GOT3 (cell line): ENCODE measurements around the gene ARSK.
"Not testable (repeated sequence)": the region's sequence is repeated elsewhere in the genome, so short reads cannot be mapped to it uniquely, and the experiment has no call there.

Experiments
- DNase-seq: peaks from one replicate; lab custom pipeline; 2025; ENCODE audit warnings: mixed read lengths; lab: John Stamatoyannopoulos, UW

Gene ARSK

GRCh38 chr5:95620870-95621838, 66.3 kb downstream of the ARSK start:
- no peak for DNase-seq

DNA sequence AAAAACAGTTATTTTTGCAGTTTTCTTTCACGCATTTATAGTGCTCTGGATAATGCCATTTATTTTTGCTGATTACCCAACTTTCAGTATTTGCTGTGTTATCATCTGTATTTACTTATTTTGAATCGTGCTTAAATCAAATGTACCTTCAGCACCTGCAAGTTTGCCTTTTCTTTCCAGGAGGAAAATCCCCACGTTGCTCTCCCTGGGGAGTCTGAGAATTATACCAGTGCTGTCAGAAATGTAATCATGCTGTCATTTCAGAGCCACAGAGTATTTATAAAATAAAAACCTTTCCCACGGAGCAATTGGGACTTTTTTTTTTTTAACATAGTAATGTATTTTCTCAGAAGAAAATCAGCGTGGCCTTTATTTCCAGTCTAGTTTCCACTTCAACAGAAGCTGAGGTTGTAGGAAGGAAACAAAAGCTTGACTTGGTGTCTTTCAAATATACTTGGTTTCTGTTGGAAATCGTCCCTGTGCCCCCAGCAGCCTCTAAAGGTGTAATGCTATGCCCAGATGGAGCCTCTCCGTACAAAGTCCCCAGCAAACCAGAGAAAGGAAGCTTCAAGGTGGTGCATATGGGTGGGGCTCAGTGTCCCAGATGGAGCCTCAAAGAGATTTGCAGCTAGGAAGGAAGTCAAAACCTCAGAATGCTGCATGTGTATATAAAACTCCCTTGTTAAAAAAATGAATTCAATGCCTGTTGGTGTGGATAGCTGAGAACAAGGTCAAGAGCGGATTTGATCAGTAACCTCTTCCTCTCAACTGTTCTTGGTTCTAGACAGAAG, 67.1 kb downstream of the ARSK start:
- no peak for DNase-seq

DNA sequence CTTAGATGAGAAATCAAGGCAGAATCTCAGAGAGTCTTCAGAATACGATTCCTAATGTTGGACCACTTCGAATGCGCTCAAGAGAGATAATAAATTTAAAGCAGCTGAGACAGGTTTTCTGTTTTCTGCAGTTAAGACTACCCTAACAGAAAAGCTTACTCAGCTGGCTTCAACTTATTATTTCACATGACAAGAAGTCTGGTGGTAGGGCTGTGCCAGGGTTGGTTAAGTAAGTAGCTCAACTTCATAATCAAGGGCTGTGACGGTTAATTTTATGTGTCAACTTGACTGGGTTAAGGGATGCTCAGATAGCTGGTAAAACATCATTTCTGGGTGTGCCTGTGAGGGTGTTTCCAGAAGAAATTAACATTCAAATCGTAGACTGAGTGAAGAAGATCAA, 68.8 kb downstream of the ARSK start:
- no peak for DNase-seq

DNA sequence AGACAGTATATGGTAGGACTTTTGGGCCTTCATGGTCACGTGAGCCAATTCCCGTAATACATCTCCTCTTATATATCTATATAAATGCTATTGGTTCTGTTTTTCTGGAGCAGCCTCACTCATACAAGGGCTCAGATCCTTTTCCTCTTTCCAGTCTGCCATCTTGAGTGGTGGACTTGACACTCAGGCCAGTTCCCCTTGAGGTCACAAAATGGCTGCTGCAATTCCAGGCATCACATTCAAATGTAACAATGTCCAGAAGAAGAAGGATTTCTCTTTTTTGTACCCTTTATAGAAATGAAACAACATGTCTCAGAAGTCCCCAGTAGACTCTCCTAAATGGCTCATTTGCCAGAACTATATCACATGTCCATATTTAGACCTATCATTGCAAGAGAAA, 69.5 kb downstream of the ARSK start:
- no peak for DNase-seq

- DNase-seq = no peak
These were observed 71.8 kb downstream of the ARSK start for GRCh38 chr5:95626701-95627100.

DNA sequence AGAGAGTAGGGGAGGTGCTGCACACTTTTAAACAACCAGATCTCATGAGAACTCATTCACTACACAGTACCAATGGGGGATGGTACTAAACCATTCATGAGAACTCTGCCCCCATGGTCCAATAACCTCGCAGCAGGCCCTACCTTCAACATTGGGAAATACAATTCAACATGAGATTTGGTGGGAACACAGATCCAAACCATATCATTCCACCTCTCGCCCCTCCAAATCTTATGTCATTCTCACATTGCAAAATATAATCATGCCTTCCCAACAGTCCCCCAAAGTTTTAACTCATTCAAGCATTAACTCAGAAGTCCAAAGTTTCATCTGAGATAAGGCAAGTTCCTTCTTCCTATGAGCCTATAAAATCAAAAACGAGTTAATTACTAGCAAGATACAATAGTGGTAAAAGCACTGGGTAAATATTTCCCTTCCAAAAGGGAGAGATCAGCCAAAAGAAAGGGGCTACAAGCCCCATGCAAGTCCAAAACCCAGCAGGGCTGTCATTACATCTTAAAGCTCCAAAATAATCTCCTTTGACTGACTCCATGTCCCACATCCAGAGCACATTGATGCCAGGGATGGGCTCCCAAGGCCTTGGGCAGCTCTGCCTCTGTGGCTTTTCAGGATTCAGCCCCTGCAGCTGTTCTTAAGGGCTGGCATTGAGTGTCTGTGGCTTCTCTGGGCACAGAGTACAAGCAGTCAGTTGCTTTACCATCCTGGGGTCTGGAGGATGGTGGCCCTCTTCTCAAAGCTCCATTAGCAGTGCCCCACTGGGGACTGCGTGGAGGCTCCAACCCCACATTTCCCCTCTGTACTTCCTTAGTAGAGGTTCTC, 73.3 kb downstream of the ARSK start:
- no peak for DNase-seq

DNA sequence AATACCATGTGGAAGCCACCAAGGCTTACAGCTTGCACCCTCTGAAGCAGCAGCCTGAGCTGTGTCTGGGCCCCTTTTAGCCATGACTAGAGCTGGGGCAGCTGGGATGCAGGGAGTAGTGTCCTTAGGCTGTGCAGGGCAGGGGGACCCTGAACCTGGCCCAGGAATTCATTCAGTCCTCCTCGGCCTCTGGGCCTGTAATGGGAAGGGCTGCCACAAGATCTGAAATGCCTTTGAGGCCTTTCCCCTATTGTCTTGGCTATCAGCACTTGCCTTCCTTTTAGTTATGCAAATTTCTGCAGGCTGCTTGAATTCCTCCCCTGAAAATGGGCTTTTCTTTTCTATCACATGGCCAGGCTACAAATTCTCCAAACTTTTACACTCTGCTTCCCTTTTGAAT, 74.0 kb downstream of the ARSK start:
- no peak for DNase-seq

DNA sequence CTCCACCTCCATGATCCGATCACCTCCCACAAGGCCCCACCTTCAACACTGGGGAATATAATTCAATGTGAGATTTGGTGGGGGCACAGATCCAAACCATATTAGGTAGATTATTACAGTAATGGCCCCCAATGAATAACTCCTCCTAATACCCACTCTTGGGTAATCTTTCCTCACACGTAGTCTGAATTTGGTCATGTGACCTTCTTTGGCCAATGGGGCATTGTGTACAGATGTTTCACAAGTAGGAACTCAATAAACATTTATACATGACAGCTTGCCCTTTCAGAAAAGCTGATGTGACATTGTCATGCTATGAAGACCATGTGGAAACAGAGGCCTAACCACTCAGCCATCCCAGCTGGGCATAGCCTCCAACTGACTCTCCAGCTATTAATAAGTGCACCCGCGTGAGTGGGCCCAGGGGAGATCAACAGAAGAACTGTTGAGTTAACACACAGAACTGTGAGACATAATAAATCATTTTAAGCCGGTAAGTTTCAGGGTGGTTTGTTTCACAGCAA, 75.6 kb downstream of the ARSK start:
- no peak for DNase-seq

DNA sequence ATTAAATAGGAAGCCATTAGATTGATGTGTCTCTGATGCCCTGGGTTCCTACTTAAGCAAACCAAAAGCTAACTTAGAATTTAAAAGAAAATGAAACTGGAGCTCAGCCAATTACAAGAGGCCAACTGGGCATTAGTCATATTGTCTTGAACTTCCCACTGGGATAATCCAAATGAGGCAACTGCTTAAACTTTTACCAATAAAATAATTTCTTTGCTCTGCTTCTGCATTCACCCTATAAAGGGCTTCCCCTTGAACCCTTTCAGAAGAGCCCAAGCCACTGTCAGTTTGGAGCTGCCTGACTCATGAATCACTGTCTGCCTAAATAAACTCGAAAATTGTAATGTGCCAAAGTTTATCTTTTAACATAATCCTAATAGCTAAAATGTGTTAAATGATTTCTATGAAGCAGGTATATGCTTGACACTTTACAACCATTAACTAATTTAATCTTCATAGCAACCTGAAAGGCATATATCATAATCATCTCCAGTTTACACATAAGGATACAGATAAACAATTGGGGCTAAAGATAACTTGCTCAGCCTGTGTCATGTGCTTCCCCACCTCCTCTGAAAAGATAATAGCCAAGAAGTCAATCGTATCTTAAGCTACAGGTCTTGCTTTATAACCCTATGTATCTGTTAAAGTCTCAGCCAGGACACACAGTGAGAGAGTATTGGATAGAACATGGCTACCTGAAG, 76.5 kb downstream of the ARSK start:
- no peak for DNase-seq

- DNase-seq = no peak
These were observed 77.2 kb downstream of the ARSK start for GRCh38 chr5:95631991-95632675.

GRCh38 chr5:95632942-95633341, 78.0 kb downstream of the ARSK start:
- DNase-seq = not testable (repeated sequence)

DNA sequence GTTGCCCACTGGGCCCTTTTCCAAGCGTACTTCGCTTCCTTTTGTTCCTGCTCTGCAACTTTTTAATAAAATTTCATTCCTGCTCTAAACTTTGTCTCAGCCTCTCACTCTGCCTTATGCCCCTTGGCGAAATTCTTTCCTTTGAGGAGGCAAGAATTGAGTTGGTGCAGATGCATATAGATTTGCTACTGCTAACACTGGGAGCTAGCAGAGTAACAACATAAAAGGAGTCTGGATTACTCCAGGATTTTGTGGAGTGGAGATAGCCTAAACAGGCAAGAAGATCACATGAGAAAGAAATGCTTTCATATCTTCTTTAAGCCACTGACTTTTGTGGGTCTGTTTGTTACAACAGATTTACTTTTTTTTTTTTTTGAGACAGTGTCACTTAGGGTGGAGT, 78.8 kb downstream of the ARSK start:
- no peak for DNase-seq

DNA sequence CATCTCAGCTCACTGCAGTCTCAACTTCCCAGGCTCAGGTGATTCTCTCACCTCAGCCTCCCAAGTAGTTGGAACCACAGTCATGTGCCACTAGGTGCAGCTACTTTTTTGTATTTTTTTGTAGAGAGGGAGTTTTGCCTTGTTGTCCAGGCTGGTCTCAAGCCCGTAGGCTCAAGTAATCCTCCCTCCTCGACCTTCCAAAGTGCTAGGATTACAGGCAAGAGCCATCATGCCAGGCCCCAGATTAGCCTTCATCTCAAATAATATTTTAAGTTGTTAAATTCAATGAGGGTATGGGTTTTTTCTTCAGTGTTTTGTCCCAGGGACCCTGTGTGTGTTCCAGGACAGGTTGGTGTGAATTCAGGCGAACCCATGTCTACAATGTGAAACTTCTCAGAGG, 79.2 kb downstream of the ARSK start:
- no peak for DNase-seq

- no peak for DNase-seq
These were observed 83.7 kb downstream of the ARSK start for GRCh38 chr5:95638632-95639031.

GRCh38 chr5:95641741-95642220, 86.9 kb downstream of the ARSK start:
- DNase-seq = no peak

DNA sequence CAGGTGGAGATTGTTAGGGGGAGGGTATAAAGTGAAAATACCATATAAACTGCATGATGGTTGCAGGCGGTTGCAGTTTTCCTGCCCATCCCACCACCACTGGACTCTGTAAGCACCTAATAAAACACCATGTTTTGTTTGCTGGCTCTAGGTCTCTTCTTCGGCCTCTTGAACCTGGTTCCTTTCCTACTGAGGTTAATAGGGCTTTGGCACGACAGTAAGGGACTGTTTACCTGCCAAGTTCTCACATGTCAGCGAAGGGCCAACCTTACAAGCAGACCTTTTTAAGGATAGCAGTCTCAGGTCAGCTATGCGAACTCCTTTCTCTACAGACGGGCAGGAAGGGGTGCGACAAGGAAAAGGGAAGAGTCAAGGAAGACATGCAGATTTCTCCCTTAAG, 88.3 kb downstream of the ARSK start:
- no peak for DNase-seq

- no peak for DNase-seq
These were observed 89.6 kb downstream of the ARSK start for GRCh38 chr5:95644351-95645042.

DNA sequence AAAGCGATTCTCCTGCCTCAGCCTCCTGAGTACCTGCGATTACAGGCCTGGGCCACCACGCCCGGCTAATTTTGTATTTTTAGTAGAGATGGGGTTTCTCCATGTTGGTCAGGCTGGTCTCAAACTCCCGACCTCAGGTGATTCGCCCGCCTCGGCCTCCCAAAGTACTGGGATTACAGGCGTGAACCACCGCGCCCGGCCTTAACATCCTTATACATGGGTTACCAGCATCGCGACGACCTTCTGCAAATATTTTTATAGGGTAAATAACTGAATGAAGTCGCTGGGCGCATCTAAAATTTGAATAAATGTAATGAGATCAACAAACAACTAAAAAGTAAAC, 91.3 kb downstream of the ARSK start:
- DNase-seq = not testable (repeated sequence)

- peak; percentile 87 for DNase-seq
These were observed 91.9 kb downstream of the ARSK start, which contains the start of gene RFESD for GRCh38 chr5:95646569-95647431. RFESD (plus strand) TSS chr5:95646777; CDS start chr5:95652272, 5,495 bp downstream.
